ENCODE measurements around the gene FRAS1. TPM values are rescaled to one million over a fixed set of nuclear protein-coding genes. Genes with fewer than 3 reads are reported as not detected.

FRAS1 gene
- total RNA-seq, 6 experiments from 2014 or later: 0.12 to 1.5 (median 0.45) TPM

DNA sequence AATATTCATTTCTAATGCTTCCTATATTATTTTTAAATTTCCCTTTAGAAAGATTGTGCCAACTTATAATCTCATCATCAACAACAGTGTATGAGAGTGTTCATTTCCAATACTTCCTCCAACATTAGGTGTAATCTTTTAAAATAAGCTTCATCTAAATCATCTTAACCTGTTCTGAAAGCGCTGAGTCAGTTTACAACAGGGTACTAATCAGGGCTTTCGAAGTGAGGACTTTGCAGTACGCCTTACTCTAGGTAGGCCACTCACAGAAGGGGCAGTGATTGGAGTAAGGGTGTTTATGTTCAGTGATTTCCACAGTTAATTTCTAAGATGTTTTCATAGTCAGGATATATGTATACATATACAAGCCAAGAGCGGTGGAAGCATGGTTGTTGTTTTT is 87.9 kb downstream of the FRAS1 start:
- no peak overlapping the region for H3K27ac ChIP-seq

DNA sequence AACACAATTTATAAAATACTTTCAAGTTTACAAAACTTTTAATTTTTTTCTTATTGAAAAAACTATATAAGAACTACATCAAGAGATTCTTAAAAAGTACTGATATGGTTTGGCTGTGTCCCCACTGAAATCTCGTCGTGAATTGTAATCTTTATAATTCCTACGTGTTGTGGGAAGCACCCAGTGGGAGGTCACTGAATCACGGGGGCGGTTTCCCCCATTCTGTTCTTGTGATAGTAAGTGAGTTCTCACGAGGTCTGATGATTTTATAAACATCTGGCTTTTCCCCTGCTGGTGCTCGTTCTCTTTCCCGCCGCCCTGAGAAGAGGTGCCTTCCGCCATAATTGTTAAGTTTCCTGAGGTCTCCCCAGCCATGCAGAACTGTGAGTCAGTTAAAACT is 88.5 kb downstream of the FRAS1 start:
- no peak for ATAC-seq
- Histone ChIP-seq H3K9me3 (no peaks in the 10 kb centered on the region), H3K27ac (no peak overlapping the region), H3K4me1 (no peaks in the 10 kb centered on the region), H3K36me3 (no peaks in the 10 kb centered on the region), H3K27me3 (no peaks in the 10 kb centered on the region), H3K4me3 (no peak overlapping the region)
- TF ChIP-seq, protein P1, sequence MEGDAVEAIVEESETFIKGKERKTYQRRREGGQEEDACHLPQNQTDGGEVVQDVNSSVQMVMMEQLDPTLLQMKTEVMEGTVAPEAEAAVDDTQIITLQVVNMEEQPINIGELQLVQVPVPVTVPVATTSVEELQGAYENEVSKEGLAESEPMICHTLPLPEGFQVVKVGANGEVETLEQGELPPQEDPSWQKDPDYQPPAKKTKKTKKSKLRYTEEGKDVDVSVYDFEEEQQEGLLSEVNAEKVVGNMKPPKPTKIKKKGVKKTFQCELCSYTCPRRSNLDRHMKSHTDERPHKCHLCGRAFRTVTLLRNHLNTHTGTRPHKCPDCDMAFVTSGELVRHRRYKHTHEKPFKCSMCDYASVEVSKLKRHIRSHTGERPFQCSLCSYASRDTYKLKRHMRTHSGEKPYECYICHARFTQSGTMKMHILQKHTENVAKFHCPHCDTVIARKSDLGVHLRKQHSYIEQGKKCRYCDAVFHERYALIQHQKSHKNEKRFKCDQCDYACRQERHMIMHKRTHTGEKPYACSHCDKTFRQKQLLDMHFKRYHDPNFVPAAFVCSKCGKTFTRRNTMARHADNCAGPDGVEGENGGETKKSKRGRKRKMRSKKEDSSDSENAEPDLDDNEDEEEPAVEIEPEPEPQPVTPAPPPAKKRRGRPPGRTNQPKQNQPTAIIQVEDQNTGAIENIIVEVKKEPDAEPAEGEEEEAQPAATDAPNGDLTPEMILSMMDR (IDR thresholded peaks at IDR 0.05): no peak
- TF ChIP-seq POLR2A (IDR thresholded peaks at IDR 0.05): no peak
- intact Hi-C loops (cut with DNase I): no loop called here
- no peak for DNase-seq
- 58% methylated on average over 7 of the region's 10 CpGs for WGBS (ENCODE audit: insufficient coverage, low coverage, low lambda C conversion rate, missing lambda C conversion rate)

More for the DNA sequence above, 87.9 kb downstream of the FRAS1 start:
- intact Hi-C loops (cut with DNase I): no loop called here
- WGBS (ENCODE audit: insufficient coverage, low coverage, low lambda C conversion rate, missing lambda C conversion rate): 76% methylated on average over 4 of the region's 4 CpGs
- DNase-seq (no peak), ATAC-seq (no peak)
- no peaks in the 10 kb centered on the region for H3K9me3 ChIP-seq
- H3K27me3 ChIP-seq: no peaks in the 10 kb centered on the region
- no peaks in the 10 kb centered on the region for H3K4me1 ChIP-seq
- TF ChIP-seq, protein P1 (IDR thresholded peaks at IDR 0.05): no peak
- no peaks in the 10 kb centered on the region for H3K36me3 ChIP-seq
- H3K4me3 ChIP-seq: no peak overlapping the region

DNA sequence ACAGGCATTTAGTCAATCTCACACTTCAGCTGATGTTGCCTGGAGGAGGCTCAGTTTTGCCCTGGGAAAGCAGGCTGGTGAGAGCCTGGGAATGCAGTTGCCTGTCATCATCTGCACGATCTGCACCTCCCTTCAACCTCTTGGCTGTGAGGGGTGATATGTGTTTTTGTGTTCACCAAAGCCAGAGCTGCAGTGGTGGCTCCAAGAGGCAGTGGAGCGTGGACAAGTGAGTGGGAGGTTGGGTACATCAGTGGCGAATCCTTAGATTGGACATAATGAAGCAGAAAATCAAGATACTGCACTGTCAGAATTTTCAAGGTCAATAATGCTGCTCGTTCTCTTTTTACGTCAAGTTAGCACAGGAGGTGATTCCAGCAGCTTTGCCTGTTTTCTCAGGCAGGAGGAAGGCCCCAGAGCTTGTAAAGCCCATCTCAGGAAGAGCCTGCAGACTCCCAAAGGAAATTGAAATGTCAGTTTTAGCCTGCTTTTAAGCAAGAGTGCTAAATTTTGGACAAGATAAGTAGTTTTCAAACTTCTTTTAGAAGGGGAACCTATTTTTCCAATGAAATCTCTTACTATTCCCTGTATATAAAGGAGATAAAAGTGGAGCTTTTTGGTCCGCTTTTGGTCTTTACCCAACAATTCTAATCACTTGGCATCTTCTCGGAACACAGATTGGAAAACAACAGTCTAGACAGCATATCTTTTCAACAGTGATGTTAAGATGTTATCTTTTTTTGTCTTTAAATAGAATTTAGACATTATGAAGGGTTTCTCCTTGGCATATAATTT is 92.8 kb downstream of the FRAS1 start:
- DNase-seq (no peak), ATAC-seq (no peak)
- 50% methylated on average over 7 of the region's 7 CpGs for WGBS (ENCODE audit: insufficient coverage, low coverage, low lambda C conversion rate, missing lambda C conversion rate)
- H3K27ac ChIP-seq: no peak overlapping the region
- intact Hi-C loops (cut with DNase I): no loop called here
- no peaks in the 10 kb centered on the region for H3K36me3 ChIP-seq
- H3K4me3 ChIP-seq: no peak overlapping the region
- H3K4me1 ChIP-seq: no peaks in the 10 kb centered on the region
- no peaks in the 10 kb centered on the region for H3K9me3 ChIP-seq
- H3K27me3 ChIP-seq: no peaks in the 10 kb centered on the region
- no peak for TF ChIP-seq POLR2A (IDR thresholded peaks at IDR 0.05)
- TF ChIP-seq, protein P1 (IDR thresholded peaks at IDR 0.05): no peak

DNA sequence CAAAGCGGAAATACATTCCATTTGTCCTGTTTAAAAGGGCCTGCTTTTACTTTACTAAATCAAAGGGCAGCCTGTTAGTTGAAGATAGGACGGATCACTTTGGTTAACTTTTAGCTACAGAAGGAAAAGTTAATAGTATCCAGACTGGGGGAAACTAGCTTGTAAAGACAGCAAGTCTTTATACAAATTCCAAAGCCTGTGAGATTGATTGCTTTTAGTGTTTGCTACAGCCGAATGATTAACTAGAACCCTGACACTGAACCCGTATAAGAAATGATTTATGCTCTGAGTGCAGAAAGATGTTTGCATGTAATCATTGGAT is 93.4 kb downstream of the FRAS1 start:
- no peak overlapping the region for H3K27ac ChIP-seq
- no peak for ATAC-seq
- WGBS (ENCODE audit: insufficient coverage, low coverage, low lambda C conversion rate, missing lambda C conversion rate): 35% methylated on average over 4 of the region's 4 CpGs

More for the DNA sequence above, 93.4 kb downstream of the FRAS1 start:
- Histone ChIP-seq H3K4me3 (no peak overlapping the region), H3K27me3 (no peaks in the 10 kb centered on the region), H3K36me3 (no peaks in the 10 kb centered on the region), H3K4me1 (no peaks in the 10 kb centered on the region), H3K9me3 (no peaks in the 10 kb centered on the region)
- TF ChIP-seq POLR2A (IDR thresholded peaks at IDR 0.05): no peak
- TF ChIP-seq, protein P1 (IDR thresholded peaks at IDR 0.05): no peak
- intact Hi-C loops (cut with DNase I): no loop called here
- DNase-seq: no peak

Measured in right lobe of liver (tissue), 6 donors.